Measurements from ENCODE around the gene GJB2.

The GJB2 gene

GRCh38 chr13:20192158-20192835 lies 441 bp downstream of the GJB2 start:
- DNase-seq (ENCODE audit: low spot score), result no peak

GRCh38 chr13:20191311-20192157 lies 1.2 kb downstream of the GJB2 start:
- peak; percentile 8 for DNase-seq (ENCODE audit: low spot score)

DNA sequence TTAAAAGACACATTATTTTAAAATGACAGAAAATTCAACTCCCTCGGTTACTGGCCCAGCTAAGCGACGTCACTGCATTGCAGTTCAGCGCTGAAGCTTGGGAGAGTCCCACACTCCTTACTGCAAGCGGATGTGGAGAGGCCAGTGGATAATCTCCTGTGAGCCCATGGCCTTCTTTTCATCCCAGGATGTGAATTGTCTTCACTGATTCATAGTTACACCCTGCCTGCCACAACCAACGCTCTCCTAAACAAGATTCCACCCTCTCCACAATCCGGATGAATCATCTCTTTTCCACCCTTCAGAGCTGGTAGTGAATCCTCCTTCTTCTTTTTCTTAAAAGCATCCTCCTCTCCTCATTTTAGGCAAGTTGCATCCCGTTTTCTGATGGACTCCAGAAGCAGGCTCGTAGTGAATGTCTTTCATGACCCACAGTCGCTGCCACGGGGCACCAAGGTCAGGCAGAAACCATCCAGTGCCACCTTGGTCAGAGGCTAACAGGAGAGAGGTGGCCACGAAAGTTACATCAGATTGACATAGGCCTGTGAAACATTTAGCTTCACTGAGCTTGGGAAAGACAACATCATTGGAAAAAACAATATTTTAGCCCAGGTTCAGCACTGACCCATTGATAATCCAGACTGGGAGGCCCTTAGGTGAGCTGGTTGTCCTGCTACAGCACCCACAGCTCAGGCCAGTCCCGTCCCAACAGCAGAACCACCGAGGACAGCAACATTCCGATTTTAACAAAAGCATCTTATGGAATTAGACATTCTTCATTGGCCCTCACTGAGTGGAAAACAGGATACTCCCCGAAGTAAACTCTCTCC lies 2.0 kb downstream of the GJB2 start:
- no peak for DNase-seq (ENCODE audit: low spot score)

GRCh38 chr13:20190076-20190475 lies 2.7 kb downstream of the GJB2 start:
- DNase-seq (ENCODE audit: low spot score), result no peak

GRCh38 chr13:20188667-20189553 lies 3.8 kb downstream of the GJB2 start:
- no peak for DNase-seq (ENCODE audit: low spot score)

DNA sequence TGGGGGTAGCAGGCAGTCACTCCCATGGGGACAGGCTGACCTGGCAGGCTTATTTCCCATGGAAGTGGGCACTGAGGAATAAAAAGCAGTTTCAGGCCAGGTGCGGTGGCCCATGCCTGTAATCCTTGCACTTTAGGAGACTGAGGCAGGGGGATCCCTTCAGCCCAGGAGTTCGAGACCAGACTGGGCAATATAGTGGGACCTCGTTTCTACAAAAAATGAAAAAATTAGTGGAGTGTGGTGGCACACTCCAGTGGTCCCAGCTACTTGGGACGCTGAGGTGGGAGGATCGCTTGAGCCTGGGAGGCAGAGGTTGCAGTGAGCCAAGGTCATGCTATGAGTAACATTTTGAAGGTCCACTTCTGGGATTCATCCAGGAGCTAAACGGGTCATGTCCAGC lies 6.0 kb downstream of the GJB2 start:
- DNase-seq (ENCODE audit: low spot score), result no peak

DNA sequence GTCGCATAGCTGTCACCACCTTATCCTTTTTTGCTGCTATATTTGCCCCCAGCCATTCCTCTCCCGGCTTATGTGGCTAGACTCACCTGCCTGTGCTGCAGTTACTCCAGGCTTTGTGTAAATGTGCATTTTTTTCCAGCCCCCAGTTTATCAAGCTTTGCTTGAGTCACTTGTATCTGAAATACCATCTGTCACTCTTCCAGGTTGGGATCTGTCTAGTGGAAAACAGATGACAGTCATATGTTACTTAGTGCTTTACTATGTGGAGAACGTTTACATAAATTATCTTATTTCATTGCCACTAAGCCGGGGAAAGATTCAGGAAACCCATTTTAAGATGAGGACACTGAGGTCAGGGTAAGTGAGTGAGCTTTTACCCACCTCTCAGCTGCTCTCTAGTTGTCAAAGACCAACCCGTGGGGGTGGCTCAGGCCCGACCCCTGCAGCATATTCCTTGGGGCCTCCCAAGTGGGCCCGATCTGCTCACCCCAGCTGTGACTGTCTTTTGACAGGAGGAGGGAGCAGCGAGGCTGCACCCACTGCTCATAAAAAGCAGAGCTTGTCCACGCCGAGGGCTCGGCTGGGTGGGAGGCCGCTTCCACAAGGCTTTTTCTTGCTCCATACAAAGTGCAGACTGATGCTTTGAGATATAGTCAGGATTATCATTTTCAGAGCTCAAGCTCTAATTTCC lies 7.2 kb downstream of the GJB2 start:
- no peak for DNase-seq (ENCODE audit: low spot score)

- peak; percentile 86 for DNase-seq (ENCODE audit: low spot score)
Measured at GRCh38 chr13:20182231-20182846, 10.4 kb downstream of the GJB2 start.

GRCh38 chr13:20181188-20181587 lies 11.6 kb downstream of the GJB2 start:
- DNase-seq (ENCODE audit: low spot score), result no peak

DNA sequence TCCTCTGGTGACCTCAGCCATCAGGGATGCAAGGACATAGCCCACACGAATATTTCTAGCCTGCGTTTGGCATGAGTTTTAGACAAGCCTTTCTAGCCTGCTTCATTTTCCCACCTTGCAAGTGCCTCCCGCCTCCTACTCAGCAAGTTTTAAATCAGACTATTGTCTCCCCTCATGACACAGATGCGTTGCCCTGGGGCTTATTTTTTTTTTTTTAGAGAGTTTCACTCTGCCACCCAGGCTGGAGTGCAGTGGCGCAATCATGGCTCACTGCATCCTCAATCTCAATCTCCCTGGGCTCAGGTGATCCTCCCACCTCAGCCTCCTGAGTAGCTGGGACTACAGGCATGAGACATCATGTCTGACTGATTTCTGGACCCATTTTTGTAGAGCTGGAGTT lies 14.6 kb downstream of the GJB2 start:
- DNase-seq (ENCODE audit: low spot score), result no peak

DNA sequence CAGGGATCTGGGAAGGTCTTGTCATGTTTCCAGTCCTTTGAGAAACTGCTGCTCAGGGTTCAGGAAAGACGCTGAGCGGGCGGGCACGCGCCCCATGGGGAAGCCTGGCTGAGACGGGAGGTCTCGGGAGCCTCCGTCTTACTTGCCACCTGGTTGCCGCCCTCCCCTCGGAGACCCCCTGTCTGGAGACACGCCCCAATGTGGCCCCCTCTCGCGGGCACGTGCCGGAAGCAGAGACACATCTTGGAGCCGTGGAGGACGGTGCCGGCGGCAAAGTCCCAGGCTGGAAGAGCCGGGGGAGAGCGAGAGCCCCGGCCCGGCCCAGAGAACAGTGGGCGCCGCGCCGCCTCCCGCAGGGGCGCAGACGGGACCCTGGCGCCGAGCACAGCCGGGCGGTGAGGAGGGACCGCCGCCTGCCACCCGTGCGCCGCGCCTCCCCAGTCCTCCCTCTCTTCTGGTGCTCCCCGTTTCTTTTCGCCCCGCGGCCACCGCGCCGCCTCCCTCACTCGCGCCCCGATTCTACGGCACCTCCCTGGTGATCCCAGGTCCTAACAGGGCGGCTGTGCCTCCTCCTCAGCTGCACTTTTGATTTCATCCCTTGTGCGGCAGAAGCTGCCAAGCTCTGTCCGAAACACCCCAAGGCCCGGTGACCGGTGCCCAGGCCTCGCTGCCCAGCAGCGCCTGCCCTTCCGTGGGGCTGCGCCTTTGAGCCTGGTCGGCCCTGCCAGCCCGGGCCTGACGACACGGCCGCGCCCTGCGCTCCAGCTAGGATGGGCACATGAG lies 15.5 kb downstream of the GJB2 start:
- no peak for DNase-seq (ENCODE audit: low spot score)

- DNase-seq (ENCODE audit: low spot score), result no peak
Measured at GRCh38 chr13:20175907-20176652, 16.7 kb downstream of the GJB2 start.

- no peak for DNase-seq (ENCODE audit: low spot score)
Measured at GRCh38 chr13:20175406-20175794, 17.3 kb downstream of the GJB2 start.

DNA sequence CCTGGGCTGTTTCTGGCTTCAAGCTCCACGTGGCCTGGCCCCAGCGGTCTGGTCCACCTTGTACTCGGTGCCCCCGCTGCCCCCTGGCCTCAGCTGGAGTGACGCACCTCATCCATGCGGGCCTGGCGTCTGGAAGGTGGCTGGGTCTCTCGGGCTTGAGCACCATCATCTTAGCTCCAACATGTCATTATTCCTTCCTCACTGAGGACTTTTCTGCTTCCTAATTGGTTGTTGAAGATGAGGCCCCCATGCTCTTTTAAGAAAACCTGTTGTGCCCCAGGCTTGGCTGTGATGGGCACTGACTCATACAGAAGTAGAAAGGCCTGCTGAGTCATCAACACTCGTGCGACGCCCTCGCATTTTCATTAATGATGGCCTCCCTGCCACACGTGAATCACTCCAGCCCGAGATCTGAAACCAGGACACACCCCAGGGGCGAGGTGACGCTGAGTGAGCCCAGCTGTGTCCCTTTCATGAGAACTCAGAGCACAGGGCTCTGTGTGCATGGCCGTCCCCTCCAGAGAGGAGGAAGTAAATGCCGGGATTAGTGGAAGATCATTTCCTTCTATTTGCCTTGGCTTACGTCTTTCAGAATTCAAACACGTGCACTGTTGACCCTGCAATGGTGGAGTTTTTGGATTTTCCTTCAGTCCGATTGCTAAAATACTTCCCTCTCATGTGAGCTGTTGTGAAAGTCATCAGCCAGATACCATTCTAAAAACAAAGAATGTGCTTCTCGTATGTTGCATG lies 17.9 kb downstream of the GJB2 start:
- DNase-seq (ENCODE audit: low spot score), result no peak

DNA sequence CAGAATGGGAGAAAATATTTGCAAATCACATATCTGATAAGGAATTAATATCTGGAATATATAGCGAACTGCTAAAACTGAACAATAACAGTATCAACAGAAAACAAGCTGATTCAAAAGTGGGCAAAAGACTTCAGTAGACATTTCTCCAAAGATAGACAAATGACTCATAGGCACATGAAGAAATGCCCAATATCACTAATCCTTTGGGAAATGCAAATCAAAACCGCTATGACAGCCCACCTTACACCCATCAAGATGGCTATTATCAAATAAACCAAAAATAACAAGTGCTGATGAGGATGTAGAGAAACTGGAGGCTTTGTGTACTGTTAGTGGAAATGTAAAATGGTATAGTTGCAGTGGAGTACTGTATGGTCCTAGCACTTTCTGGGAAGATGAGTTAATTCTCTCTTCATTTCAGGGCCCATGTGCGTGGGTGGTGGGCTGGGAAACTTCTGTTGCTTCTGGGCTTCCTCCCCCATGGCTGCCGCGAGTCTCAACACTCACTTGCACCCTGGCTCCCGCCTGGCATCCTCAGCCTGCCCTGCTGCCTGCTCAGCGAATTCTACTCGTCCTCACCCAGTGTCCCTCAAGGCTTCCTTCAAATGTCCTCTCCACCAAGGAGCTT lies 19.5 kb downstream of the GJB2 start:
- DNase-seq (ENCODE audit: low spot score), result no peak

- no peak for DNase-seq (ENCODE audit: low spot score)
Measured at GRCh38 chr13:20171364-20171763, 21.4 kb downstream of the GJB2 start.

DNA sequence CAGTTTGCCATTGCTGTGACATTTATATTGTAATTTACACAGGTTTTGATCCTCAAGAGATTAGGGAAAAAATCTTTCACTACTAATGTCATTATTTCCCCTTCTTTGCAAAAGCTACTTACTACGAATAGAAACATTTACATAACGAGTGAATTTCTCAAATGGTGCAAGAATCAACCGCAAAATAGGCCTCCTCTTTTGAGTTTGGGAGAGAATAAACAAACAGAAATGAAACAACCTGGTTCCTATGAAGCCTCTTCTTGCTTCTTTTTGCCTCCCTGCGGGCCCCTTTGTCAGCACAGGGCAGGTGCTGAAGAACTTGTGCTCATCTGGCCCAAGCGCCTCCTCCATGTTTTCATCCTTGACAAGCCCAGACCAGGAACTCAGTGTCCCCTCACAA lies 21.8 kb downstream of the GJB2 start:
- no peak for DNase-seq (ENCODE audit: low spot score)

DNA sequence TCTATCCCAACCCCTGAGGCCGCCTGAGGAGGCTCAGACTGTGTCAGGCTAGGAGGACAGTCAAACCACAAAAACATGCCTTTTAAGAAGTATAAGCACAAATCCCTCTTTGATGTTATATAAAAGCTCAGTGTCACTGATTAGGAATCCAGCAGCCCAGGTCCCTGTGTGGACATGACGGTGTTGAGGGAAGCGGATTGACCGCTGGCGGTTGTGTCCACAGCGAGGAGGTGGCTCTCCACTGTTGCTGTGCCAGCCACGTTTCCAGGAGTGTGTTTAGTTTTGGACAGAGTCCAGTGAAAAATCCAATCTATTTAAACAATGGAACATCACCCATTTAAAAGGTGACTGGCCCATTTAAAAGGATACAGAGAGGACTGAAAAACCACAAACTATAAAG lies 24.3 kb downstream of the GJB2 start:
- DNase-seq (ENCODE audit: low spot score), result no peak
